HEK293 (cell line): Measurements from ENCODE around the gene RAP1A.

ENCODE experiments used
- HOXC10 ChIP-seq: sonication (generic); formaldehyde crosslinking; IDR thresholded peaks from 2 replicates; pipeline ENCODE4 v1.8.1; 2023; ENCODE audit warnings: mild to moderate bottlenecking, missing genetic modification reagents
- KLF1 ChIP-seq: fragments of 450-650 bp; formaldehyde crosslinking; IDR thresholded peaks from 2 replicates; pipeline ENCODE4 v1.5.1; 2016; ENCODE audit warnings: missing biosample characterization, missing genetic modification characterization
- KLF10 ChIP-seq: fragments of 450-650 bp; IDR thresholded peaks from 2 replicates; pipeline ENCODE4 v1.5.1; 2018; ENCODE audit warnings: missing biosample characterization, mild to moderate bottlenecking, missing genetic modification characterization
- MEIS1 ChIP-seq: sonication (generic); formaldehyde crosslinking; IDR thresholded peaks from 2 replicates; pipeline ENCODE4 v1.8.1; 2022; ENCODE audit warnings: missing genetic modification reagents, mild to moderate bottlenecking, borderline replicate concordance
- REPIN1 ChIP-seq: fragments of 450-650 bp; formaldehyde crosslinking; IDR thresholded peaks from 2 replicates; pipeline ENCODE4 v1.5.1; 2017; ENCODE audit warnings: missing biosample characterization, missing genetic modification characterization, low read depth
- SALL2 ChIP-seq: fragments of 450-650 bp; formaldehyde crosslinking; IDR thresholded peaks from 2 replicates; pipeline ENCODE4 v1.5.0; 2017; ENCODE audit warnings: missing biosample characterization, mild to moderate bottlenecking, missing genetic modification characterization, borderline replicate concordance
- SP3 ChIP-seq: fragments of 450-650 bp; formaldehyde crosslinking; IDR thresholded peaks from 2 replicates; pipeline ENCODE4 v1.5.1; 2016; ENCODE audit warnings: missing biosample characterization, missing genetic modification characterization
- SP7 ChIP-seq: fragments of 450-650 bp; formaldehyde crosslinking; IDR thresholded peaks from 2 replicates; pipeline ENCODE4 v1.5.1; 2016; ENCODE audit warnings: missing biosample characterization, missing genetic modification characterization
- ZBTB20 ChIP-seq: fragments of 450-650 bp; formaldehyde crosslinking; IDR thresholded peaks from 2 replicates; pipeline ENCODE4 v1.5.1; 2016; ENCODE audit warnings: missing biosample characterization, missing genetic modification characterization
- ZEB2 ChIP-seq: fragments of 450-650 bp; formaldehyde crosslinking; IDR thresholded peaks from 2 replicates; pipeline ENCODE4 v1.5.1; 2016; ENCODE audit warnings: missing biosample characterization, missing genetic modification characterization
- ZNF114 ChIP-seq: fragments of 450-650 bp; formaldehyde crosslinking; IDR thresholded peaks from 2 replicates; pipeline ENCODE4 v1.5.0; 2017; ENCODE audit warnings: missing biosample characterization, missing genetic modification characterization
- ZNF140 ChIP-seq: fragments of 450-650 bp; formaldehyde crosslinking; IDR thresholded peaks from 2 replicates; pipeline ENCODE4 v1.5.1; 2016; ENCODE audit warnings: missing biosample characterization, missing genetic modification characterization
- ZNF2 ChIP-seq: fragments of 450-650 bp; formaldehyde crosslinking; IDR thresholded peaks from 2 replicates; pipeline ENCODE4 v1.5.1; 2016; ENCODE audit warnings: missing biosample characterization, missing genetic modification characterization
- ZNF211 ChIP-seq: fragments of 450-650 bp; formaldehyde crosslinking; IDR thresholded peaks from 2 replicates; pipeline ENCODE4 v1.5.1; 2016; ENCODE audit warnings: low read depth, missing biosample characterization, missing genetic modification characterization
- ZNF266 ChIP-seq: fragments of 450-650 bp; formaldehyde crosslinking; IDR thresholded peaks from 2 replicates; pipeline ENCODE4 v1.5.1; 2016; ENCODE audit warnings: missing biosample characterization, missing genetic modification characterization, low read depth
- ZNF341 ChIP-seq: fragments of 450-650 bp; formaldehyde crosslinking; IDR thresholded peaks from 2 replicates; pipeline ENCODE4; 2016; ENCODE audit warnings: low read depth, missing biosample characterization, missing genetic modification characterization
- ZNF404 ChIP-seq: fragments of 450-650 bp; formaldehyde crosslinking; IDR thresholded peaks from 2 replicates; pipeline ENCODE4 v1.5.1; 2017; ENCODE audit warnings: missing biosample characterization, missing genetic modification characterization
- ZNF521 ChIP-seq: fragments of 450-650 bp; formaldehyde crosslinking; IDR thresholded peaks from 2 replicates; pipeline ENCODE4 v1.5.1; 2017; ENCODE audit warnings: missing biosample characterization, mild to moderate bottlenecking, missing genetic modification characterization
- ZNF664 ChIP-seq: fragments of 450-650 bp; formaldehyde crosslinking; IDR thresholded peaks from 2 replicates; pipeline ENCODE4 v1.5.1; 2016; ENCODE audit warnings: missing biosample characterization, missing genetic modification characterization
- ZNF670 ChIP-seq: fragments of 450-650 bp; formaldehyde crosslinking; IDR thresholded peaks from 2 replicates; pipeline ENCODE4 v1.5.1; 2016; ENCODE audit warnings: missing biosample characterization, missing genetic modification characterization, low read depth
- ZNF791 ChIP-seq: fragments of 450-650 bp; formaldehyde crosslinking; IDR thresholded peaks from 2 replicates; pipeline ENCODE4 v1.5.1; 2016; ENCODE audit warnings: missing biosample characterization, missing genetic modification characterization
- TF ChIP-seq, protein P1 (sequence below): fragments of 450-650 bp; formaldehyde crosslinking; optimal IDR thresholded peaks from 2 replicates; pipeline ENCODE3; 2016; ENCODE audit warnings: missing biosample characterization, mild to moderate bottlenecking, missing genetic modification characterization
- TF ChIP-seq, protein P2 (sequence below): fragments of 450-650 bp; formaldehyde crosslinking; IDR thresholded peaks from 2 replicates; pipeline ENCODE4 v1.5.1; 2016; ENCODE audit warnings: missing biosample characterization, missing genetic modification characterization
- TF ChIP-seq, protein P3 (sequence below): fragments of 450-650 bp; formaldehyde crosslinking; IDR thresholded peaks from 2 replicates; pipeline ENCODE4 v1.5.1; 2016; ENCODE audit warnings: missing biosample characterization, missing genetic modification characterization, low read depth
- TF ChIP-seq, protein P4 (sequence below): fragments of 450-650 bp; formaldehyde crosslinking; IDR thresholded peaks from 2 replicates; pipeline ENCODE4 v1.5.1; 2016; ENCODE audit warnings: missing biosample characterization, missing genetic modification characterization
- TF ChIP-seq, protein P5 (sequence below): fragments of 450-650 bp; IDR thresholded peaks from 2 replicates; pipeline ENCODE4 v1.5.1; 2018; ENCODE audit warnings: missing biosample characterization, missing genetic modification characterization
- TF ChIP-seq, protein P6 (sequence below): fragments of 450-650 bp; formaldehyde crosslinking; IDR thresholded peaks from 2 replicates; pipeline ENCODE4 v1.5.1; 2016; ENCODE audit warnings: missing biosample characterization, missing genetic modification characterization
- TF ChIP-seq, protein P7 (sequence below): fragments of 450-650 bp; formaldehyde crosslinking; IDR thresholded peaks from 2 replicates; pipeline ENCODE4 v1.5.1; 2017; ENCODE audit warnings: missing biosample characterization, missing genetic modification characterization

Gene RAP1A

DNA sequence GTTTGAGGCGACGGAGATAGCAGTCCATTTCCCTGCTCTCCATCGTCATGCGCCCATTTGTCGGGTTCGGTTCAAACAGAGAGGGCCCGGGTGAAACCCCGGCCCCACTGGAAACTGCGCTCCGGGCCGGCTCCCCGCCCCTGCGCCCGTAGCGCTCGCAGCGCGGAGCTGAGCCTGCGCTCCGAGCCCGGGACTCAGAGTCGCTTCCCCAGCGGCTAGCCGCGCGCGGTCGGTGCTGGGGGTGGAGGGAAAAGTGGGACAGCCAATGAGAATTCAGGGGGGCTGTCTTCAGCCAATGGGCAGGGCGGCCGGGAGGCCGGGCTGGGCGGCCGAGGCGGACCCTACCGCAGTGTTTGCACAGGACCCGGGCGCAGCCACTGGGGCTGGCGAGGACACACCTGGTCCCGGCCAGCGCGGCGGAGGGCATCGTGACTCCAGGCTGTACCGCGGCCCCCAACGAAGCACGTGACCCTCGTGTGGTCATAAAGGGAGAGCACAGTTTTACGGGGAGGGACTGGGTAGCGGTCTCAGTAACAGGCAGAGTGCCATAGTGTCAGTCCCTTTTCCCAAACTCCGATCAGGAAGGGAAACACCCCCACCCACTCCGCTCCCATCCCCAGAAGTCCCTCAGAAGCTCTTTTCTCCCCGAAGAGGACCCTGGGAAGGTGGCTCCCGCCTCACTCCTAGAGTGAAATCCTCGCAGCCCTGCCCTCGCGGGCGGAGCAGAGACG lies 119.8 kb downstream of the RAP1A start, which contains the start of gene INKA2 (continued):
- TF ChIP-seq ZNF2 (tag by site-specific recombination) (no peak; the same call in 1 of the 2 replicates), REPIN1 (no peak), ZNF670 (tag by site-specific recombination) (no peak), ZNF266 (no peak), ZNF341 (tag by site-specific recombination) (peak; percentile 80), ZNF140 (no peak), SP3 (tag by site-specific recombination) (peak; percentile 81), ZEB2 (tag by site-specific recombination) (peak; percentile 81), ZNF114 (tag by site-specific recombination) (no peak), ZNF521 (tag by site-specific recombination) (no peak), ZBTB20 (peak; percentile 99), SALL2 (no peak), KLF1 (no peak; the same call in 1 of the 2 replicates), ZNF791 (tag by site-specific recombination) (no peak), KLF10 (tag by site-specific recombination) (peak; percentile 55), HOXC10 (CRISPR knock-in tag) (no peak), ZNF404 (tag by site-specific recombination) (no peak), SP7 (peak; percentile 62), ZNF211 (tag by site-specific recombination) (no peak), MEIS1 (CRISPR knock-in tag) (0 out of 2 replicates have a peak, but pooled peaks have one; percentile 11), ZNF664 (tag by site-specific recombination) (no peak)
- TF ChIP-seq, protein P1, sequence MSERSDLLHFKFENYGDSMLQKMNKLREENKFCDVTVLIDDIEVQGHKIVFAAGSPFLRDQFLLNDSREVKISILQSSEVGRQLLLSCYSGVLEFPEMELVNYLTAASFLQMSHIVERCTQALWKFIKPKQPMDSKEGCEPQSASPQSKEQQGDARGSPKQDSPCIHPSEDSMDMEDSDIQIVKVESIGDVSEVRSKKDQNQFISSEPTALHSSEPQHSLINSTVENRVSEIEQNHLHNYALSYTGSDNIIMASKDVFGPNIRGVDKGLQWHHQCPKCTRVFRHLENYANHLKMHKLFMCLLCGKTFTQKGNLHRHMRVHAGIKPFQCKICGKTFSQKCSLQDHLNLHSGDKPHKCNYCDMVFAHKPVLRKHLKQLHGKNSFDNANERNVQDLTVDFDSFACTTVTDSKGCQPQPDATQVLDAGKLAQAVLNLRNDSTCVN (tag by site-specific recombination), result peak; percentile 75
- TF ChIP-seq, protein P2, sequence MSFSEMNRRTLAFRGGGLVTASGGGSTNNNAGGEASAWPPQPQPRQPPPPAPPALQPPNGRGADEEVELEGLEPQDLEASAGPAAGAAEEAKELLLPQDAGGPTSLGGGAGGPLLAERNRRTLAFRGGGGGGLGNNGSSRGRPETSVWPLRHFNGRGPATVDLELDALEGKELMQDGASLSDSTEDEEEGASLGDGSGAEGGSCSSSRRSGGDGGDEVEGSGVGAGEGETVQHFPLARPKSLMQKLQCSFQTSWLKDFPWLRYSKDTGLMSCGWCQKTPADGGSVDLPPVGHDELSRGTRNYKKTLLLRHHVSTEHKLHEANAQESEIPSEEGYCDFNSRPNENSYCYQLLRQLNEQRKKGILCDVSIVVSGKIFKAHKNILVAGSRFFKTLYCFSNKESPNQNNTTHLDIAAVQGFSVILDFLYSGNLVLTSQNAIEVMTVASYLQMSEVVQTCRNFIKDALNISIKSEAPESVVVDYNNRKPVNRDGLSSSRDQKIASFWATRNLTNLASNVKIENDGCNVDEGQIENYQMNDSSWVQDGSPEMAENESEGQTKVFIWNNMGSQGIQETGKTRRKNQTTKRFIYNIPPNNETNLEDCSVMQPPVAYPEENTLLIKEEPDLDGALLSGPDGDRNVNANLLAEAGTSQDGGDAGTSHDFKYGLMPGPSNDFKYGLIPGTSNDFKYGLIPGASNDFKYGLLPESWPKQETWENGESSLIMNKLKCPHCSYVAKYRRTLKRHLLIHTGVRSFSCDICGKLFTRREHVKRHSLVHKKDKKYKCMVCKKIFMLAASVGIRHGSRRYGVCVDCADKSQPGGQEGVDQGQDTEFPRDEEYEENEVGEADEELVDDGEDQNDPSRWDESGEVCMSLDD (tag by site-specific recombination), result peak; percentile 92
- TF ChIP-seq, protein P3, sequence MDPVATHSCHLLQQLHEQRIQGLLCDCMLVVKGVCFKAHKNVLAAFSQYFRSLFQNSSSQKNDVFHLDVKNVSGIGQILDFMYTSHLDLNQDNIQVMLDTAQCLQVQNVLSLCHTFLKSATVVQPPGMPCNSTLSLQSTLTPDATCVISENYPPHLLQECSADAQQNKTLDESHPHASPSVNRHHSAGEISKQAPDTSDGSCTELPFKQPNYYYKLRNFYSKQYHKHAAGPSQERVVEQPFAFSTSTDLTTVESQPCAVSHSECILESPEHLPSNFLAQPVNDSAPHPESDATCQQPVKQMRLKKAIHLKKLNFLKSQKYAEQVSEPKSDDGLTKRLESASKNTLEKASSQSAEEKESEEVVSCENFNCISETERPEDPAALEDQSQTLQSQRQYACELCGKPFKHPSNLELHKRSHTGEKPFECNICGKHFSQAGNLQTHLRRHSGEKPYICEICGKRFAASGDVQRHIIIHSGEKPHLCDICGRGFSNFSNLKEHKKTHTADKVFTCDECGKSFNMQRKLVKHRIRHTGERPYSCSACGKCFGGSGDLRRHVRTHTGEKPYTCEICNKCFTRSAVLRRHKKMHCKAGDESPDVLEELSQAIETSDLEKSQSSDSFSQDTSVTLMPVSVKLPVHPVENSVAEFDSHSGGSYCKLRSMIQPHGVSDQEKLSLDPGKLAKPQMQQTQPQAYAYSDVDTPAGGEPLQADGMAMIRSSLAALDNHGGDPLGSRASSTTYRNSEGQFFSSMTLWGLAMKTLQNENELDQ (tag by site-specific recombination), result no peak
- TF ChIP-seq, protein P4, sequence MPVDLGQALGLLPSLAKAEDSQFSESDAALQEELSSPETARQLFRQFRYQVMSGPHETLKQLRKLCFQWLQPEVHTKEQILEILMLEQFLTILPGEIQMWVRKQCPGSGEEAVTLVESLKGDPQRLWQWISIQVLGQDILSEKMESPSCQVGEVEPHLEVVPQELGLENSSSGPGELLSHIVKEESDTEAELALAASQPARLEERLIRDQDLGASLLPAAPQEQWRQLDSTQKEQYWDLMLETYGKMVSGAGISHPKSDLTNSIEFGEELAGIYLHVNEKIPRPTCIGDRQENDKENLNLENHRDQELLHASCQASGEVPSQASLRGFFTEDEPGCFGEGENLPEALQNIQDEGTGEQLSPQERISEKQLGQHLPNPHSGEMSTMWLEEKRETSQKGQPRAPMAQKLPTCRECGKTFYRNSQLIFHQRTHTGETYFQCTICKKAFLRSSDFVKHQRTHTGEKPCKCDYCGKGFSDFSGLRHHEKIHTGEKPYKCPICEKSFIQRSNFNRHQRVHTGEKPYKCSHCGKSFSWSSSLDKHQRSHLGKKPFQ (tag by site-specific recombination), result no peak
- TF ChIP-seq, protein P5, sequence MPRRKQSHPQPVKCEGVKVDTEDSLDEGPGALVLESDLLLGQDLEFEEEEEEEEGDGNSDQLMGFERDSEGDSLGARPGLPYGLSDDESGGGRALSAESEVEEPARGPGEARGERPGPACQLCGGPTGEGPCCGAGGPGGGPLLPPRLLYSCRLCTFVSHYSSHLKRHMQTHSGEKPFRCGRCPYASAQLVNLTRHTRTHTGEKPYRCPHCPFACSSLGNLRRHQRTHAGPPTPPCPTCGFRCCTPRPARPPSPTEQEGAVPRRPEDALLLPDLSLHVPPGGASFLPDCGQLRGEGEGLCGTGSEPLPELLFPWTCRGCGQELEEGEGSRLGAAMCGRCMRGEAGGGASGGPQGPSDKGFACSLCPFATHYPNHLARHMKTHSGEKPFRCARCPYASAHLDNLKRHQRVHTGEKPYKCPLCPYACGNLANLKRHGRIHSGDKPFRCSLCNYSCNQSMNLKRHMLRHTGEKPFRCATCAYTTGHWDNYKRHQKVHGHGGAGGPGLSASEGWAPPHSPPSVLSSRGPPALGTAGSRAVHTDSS (tag by site-specific recombination), result no peak
- TF ChIP-seq, protein P6, sequence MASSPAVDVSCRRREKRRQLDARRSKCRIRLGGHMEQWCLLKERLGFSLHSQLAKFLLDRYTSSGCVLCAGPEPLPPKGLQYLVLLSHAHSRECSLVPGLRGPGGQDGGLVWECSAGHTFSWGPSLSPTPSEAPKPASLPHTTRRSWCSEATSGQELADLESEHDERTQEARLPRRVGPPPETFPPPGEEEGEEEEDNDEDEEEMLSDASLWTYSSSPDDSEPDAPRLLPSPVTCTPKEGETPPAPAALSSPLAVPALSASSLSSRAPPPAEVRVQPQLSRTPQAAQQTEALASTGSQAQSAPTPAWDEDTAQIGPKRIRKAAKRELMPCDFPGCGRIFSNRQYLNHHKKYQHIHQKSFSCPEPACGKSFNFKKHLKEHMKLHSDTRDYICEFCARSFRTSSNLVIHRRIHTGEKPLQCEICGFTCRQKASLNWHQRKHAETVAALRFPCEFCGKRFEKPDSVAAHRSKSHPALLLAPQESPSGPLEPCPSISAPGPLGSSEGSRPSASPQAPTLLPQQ, result 0 out of 2 replicates have a peak, but pooled peaks have one; percentile 50
- TF ChIP-seq, protein P7, sequence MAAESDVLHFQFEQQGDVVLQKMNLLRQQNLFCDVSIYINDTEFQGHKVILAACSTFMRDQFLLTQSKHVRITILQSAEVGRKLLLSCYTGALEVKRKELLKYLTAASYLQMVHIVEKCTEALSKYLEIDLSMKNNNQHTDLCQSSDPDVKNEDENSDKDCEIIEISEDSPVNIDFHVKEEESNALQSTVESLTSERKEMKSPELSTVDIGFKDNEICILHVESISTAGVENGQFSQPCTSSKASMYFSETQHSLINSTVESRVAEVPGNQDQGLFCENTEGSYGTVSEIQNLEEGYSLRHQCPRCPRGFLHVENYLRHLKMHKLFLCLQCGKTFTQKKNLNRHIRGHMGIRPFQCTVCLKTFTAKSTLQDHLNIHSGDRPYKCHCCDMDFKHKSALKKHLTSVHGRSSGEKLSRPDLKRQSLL (tag by site-specific recombination), result 0 out of 2 replicates have a peak, but pooled peaks have one; percentile 42
